Colonic mucosa (tissue), 4 donors: ENCODE results near the gene FOXP1. TPM values are rescaled to one million over a fixed set of nuclear protein-coding genes. Genes with fewer than 3 reads are reported as not detected.

Experiments used
- DNase-seq: peaks from one replicate; pipeline ENCODE4 v3.0.0-alpha.2; 2020
- H3K27ac ChIP-seq: fragments of 200-600 bp; one replicate; pipeline ENCODE4 v1.8.0; 2021
- H3K27me3 ChIP-seq: fragments of 200-600 bp; one replicate; pipeline ENCODE4 v1.8.0; 2021
- H3K36me3 ChIP-seq: fragments of 200-600 bp; one replicate; pipeline ENCODE4 v1.8.0; 2021
- H3K4me1 ChIP-seq: fragments of 200-600 bp; one replicate; pipeline ENCODE4 v1.8.0; 2021; ENCODE audit warnings: mild to moderate bottlenecking
- H3K4me3 ChIP-seq: fragments of 200-600 bp; one replicate; pipeline ENCODE4 v1.8.0; 2021
- H3K9ac ChIP-seq, 2 donors: one replicate each; pipeline ENCODE4 v1.7.0; 2013; ENCODE audit warnings: control low read depth in 2 of 2, low read depth in 2 of 2, low read length in 2 of 2
- H3K9me3 ChIP-seq: fragments of 200-600 bp; one replicate; pipeline ENCODE4 v1.8.0; 2021
- CTCF ChIP-seq: fragments of 200-600 bp; IDR thresholded peaks from one replicate; pipeline ENCODE4 v1.8.0; 2022; ENCODE audit warnings: antibody characterized with exemption, mild to moderate bottlenecking
- intact Hi-C: fragments of 100-400 bp; cut with DNase I; formaldehyde crosslinking; loops from one replicate; pipeline ENCODE4 v1.14.1; 2022
- total RNA-seq, 2 donors: library from RNA; stranded (reverse); fragmentation: NEBNext Ultra II Directional in 1 of 2; extraction: Animal tissue kit (Norgen Biotek cat#: 25700) in 1 of 2; gene quantifications; one replicate each; pipeline ENCODE4 v1.2.1, GENCODE V29; 2021
- donor health status: healthy.
- donor health status: DM: no; HTN: no; CAD: no.
- donor health status: DM: no; HTN: no; CAD: no.

The FOXP1 gene
- total RNA-seq, 2 donors from 2014 or later, result 127 to 128 TPM

- Histone ChIP-seq H3K27ac (peak overlapping the region; percentile 76), H3K9me3 (no peaks in the 10 kb centered on the region), H3K27me3 (no peaks in the 10 kb centered on the region), H3K36me3 (no peaks in the 10 kb centered on the region), H3K9ac (no peak overlapping the region), H3K4me1 (peaks cover 13% of the 10 kb centered on the region), H3K4me3 (no peak overlapping the region)
- no peak for DNase-seq
- no peak for TF ChIP-seq CTCF
- intact Hi-C loops, result no loop called here
Measured at GRCh38 chr3:71055257-71056001, 528.1 kb downstream of the FOXP1 start.

- no peaks in the 10 kb centered on the region for H3K27me3 ChIP-seq
- no peak for TF ChIP-seq CTCF
- peaks cover 13% of the 10 kb centered on the region for H3K4me1 ChIP-seq
- DNase-seq, result no peak
- intact Hi-C loops, result no loop called here
- no peaks in the 10 kb centered on the region for H3K36me3 ChIP-seq
- H3K9me3 ChIP-seq, result no peaks in the 10 kb centered on the region
- H3K4me3 ChIP-seq, result no peak overlapping the region
- H3K27ac ChIP-seq, result no peak overlapping the region
- H3K9ac ChIP-seq, result peak overlapping the region in 1 of 2 donors; percentile 3
Measured at GRCh38 chr3:71054312-71054711, 529.2 kb downstream of the FOXP1 start.

GRCh38 chr3:71053495-71053894 is 530.0 kb downstream of the FOXP1 start:
- no peak overlapping the region for H3K27ac ChIP-seq
- no peak for TF ChIP-seq CTCF
- no peaks in the 10 kb centered on the region for H3K9me3 ChIP-seq
- H3K4me3 ChIP-seq, result no peak overlapping the region
- H3K36me3 ChIP-seq, result no peaks in the 10 kb centered on the region
- DNase-seq, result no peak
- H3K9ac ChIP-seq, result no peak overlapping the region
- intact Hi-C loops, result no loop called here
- peaks cover 13% of the 10 kb centered on the region for H3K4me1 ChIP-seq
- H3K27me3 ChIP-seq, result no peaks in the 10 kb centered on the region

- Histone ChIP-seq H3K9ac (no peak overlapping the region), H3K36me3 (no peaks in the 10 kb centered on the region), H3K4me1 (peaks cover 18% of the 10 kb centered on the region), H3K4me3 (no peak overlapping the region), H3K27ac (peak overlapping the region; percentile 83), H3K9me3 (no peaks in the 10 kb centered on the region), H3K27me3 (no peaks in the 10 kb centered on the region)
- DNase-seq, result no peak
- intact Hi-C loops, result no loop called here
- no peak for TF ChIP-seq CTCF
Measured at GRCh38 chr3:71052716-71053115, 530.8 kb downstream of the FOXP1 start.

- H3K4me3 ChIP-seq, result no peak overlapping the region
- peak overlapping the region; percentile 83 for H3K27ac ChIP-seq
- no peaks in the 10 kb centered on the region for H3K36me3 ChIP-seq
- H3K4me1 ChIP-seq, result peaks cover 22% of the 10 kb centered on the region
- intact Hi-C loops, result no loop called here
- no peaks in the 10 kb centered on the region for H3K27me3 ChIP-seq
- TF ChIP-seq CTCF, result no peak
- H3K9me3 ChIP-seq, result no peaks in the 10 kb centered on the region
- H3K9ac ChIP-seq, result no peak overlapping the region
- DNase-seq, result no peak
Measured at GRCh38 chr3:71051893-71052687, 531.4 kb downstream of the FOXP1 start.
